Measurements from ENCODE around the gene B4GALT2.
A peak's percentile ranks its signal among the peaks of the same experiment; 100 is the strongest.

B4GALT2 gene

GRCh38 chr1:43986712-43987111, 7.7 kb downstream of the B4GALT2 start:
- no peak overlapping the region for H3K27ac ChIP-seq (ENCODE audit: low read length, poor library complexity, severe bottlenecking)
- no peak overlapping the region for H2BK120ac ChIP-seq (ENCODE audit: low read depth, low read length)
- peak overlapping the region in 1 of 2 experiments; percentile 48 for H3K23ac ChIP-seq (ENCODE audit: low read length in 2 of 2)
- no peak overlapping the region for H3K9ac ChIP-seq (ENCODE audit: low read length)
- no peak overlapping the region for H3K4me2 ChIP-seq (ENCODE audit: low read length, poor library complexity, severe bottlenecking)
- H3K27me3 ChIP-seq (ENCODE audit: control insufficient read depth in 1 of 2, insufficient read depth in 1 of 2, low read length in 2 of 2) = no peaks in the 10 kb centered on the region
- H4K8ac ChIP-seq (ENCODE audit: low read length) = no peak overlapping the region
- peaks cover 26% of the 10 kb centered on the region for H3K4me1 ChIP-seq (ENCODE audit: control insufficient read depth, insufficient read depth, low read depth, low read length)
- H2AFZ ChIP-seq (ENCODE audit: low read depth, low read length) = no peak overlapping the region
- H3K4me3 ChIP-seq (ENCODE audit: insufficient read depth in 1 of 2, low read depth in 1 of 2, low read length in 2 of 2) = no peak overlapping the region
- no peak overlapping the region for H3K14ac ChIP-seq (ENCODE audit: low read length in 2 of 2)
- no peak for DNase-seq
- peak overlapping the region in 1 of 2 experiments; percentile 12 for H3K4ac ChIP-seq (ENCODE audit: low read depth in 1 of 2, low read length in 2 of 2)
- no peak overlapping the region for H4K91ac ChIP-seq (ENCODE audit: low read length)
- H2BK12ac ChIP-seq (ENCODE audit: low read length in 2 of 2) = no peak overlapping the region
- no peak overlapping the region for H2BK5ac ChIP-seq (ENCODE audit: low read depth, low read length, poor library complexity, severe bottlenecking)
- peaks cover 14% of the 10 kb centered on the region for H3K79me1 ChIP-seq (replicated peaks; ENCODE audit: low read length, poor library complexity, severe bottlenecking)
- peak overlapping the region in 1 of 2 experiments; percentile 28 for H3K18ac ChIP-seq (ENCODE audit: low read depth in 1 of 2, low read length in 2 of 2)
- no peaks in the 10 kb centered on the region for H3K9me3 ChIP-seq (ENCODE audit: control insufficient read depth, low read length)
- peaks cover 38 to 49% of the 10 kb centered on the region in 2 experiments for H3K36me3 ChIP-seq (ENCODE audit: control insufficient read depth in 1 of 2, insufficient read depth in 2 of 2, low read depth in 1 of 2, low read length in 2 of 2)
- WGBS = 91% methylated on average over 6 of the region's 6 CpGs
- no peak overlapping the region for H2BK15ac ChIP-seq (ENCODE audit: low read depth, poor library complexity, severe bottlenecking)
- H2AK5ac ChIP-seq (ENCODE audit: low read length, severe bottlenecking) = no peak overlapping the region

- no peak overlapping the region for H2AFZ ChIP-seq (ENCODE audit: low read depth, low read length)
- H3K36me3 ChIP-seq (ENCODE audit: control insufficient read depth in 1 of 2, insufficient read depth in 2 of 2, low read depth in 1 of 2, low read length in 2 of 2) = peaks cover 34 to 43% of the 10 kb centered on the region in 2 experiments
- H3K14ac ChIP-seq (ENCODE audit: low read length in 2 of 2) = peak overlapping the region in 1 of 2 experiments; percentile 24
Measured at GRCh38 chr1:43987159-43987902, 8.3 kb downstream of the B4GALT2 start.

GRCh38 chr1:43990271-43991199, 11.5 kb downstream of the B4GALT2 start:
- DNase-seq = no peak
- Histone ChIP-seq H3K23ac (ENCODE audit: low read length in 2 of 2) (no peak overlapping the region), H3K4me1 (ENCODE audit: control insufficient read depth, insufficient read depth, low read depth, low read length) (peaks cover 32% of the 10 kb centered on the region), H3K18ac (ENCODE audit: low read depth in 1 of 2, low read length in 2 of 2) (peak overlapping the region in 1 of 2 experiments; percentile 46), H3K9me3 (ENCODE audit: control insufficient read depth, low read length) (no peaks in the 10 kb centered on the region), H2BK5ac (ENCODE audit: low read depth, low read length, poor library complexity, severe bottlenecking) (no peak overlapping the region), H3K14ac (ENCODE audit: low read length in 2 of 2) (peak overlapping the region in 1 of 2 experiments; percentile 28), H3K79me1 (replicated peaks; ENCODE audit: low read length, poor library complexity, severe bottlenecking) (no peaks in the 10 kb centered on the region), H3K4ac (ENCODE audit: low read depth in 1 of 2, low read length in 2 of 2) (peak overlapping the region in 1 of 2 experiments; percentile 47), H2BK120ac (ENCODE audit: low read depth, low read length) (no peak overlapping the region), H4K8ac (ENCODE audit: low read length) (peak overlapping the region; percentile 43), H4K91ac (ENCODE audit: low read length) (no peak overlapping the region), H2BK12ac (ENCODE audit: low read length in 2 of 2) (no peak overlapping the region), H3K27me3 (ENCODE audit: control insufficient read depth in 1 of 2, insufficient read depth in 1 of 2, low read length in 2 of 2) (no peaks in the 10 kb centered on the region), H3K27ac (ENCODE audit: low read length, poor library complexity, severe bottlenecking) (no peak overlapping the region), H3K9ac (ENCODE audit: low read length) (peak overlapping the region; percentile 91), H2BK15ac (ENCODE audit: low read depth, poor library complexity, severe bottlenecking) (no peak overlapping the region), H2AK5ac (ENCODE audit: low read length, severe bottlenecking) (peak overlapping the region; percentile 38), H3K4me3 (ENCODE audit: insufficient read depth in 1 of 2, low read depth in 1 of 2, low read length in 2 of 2) (peak overlapping the region; percentile 79 to 84), H3K36me3 (ENCODE audit: control insufficient read depth in 1 of 2, insufficient read depth in 2 of 2, low read depth in 1 of 2, low read length in 2 of 2) (peaks cover 10 to 23% of the 10 kb centered on the region in 2 experiments), H2AFZ (ENCODE audit: low read depth, low read length) (no peak overlapping the region), H3K4me2 (ENCODE audit: low read length, poor library complexity, severe bottlenecking) (peak overlapping the region; percentile 82)
- 74% methylated on average over 17 of the region's 19 CpGs for WGBS

More at GRCh38 chr1:43987159-43987902, 8.3 kb downstream of the B4GALT2 start:
- WGBS = 64% methylated on average over 6 of the region's 6 CpGs
- peaks cover 26% of the 10 kb centered on the region for H3K4me1 ChIP-seq (ENCODE audit: control insufficient read depth, insufficient read depth, low read depth, low read length)
- H3K4me3 ChIP-seq (ENCODE audit: insufficient read depth in 1 of 2, low read depth in 1 of 2, low read length in 2 of 2) = no peak overlapping the region
- peak overlapping the region; percentile 11 for H3K27ac ChIP-seq (ENCODE audit: low read length, poor library complexity, severe bottlenecking)
- H2AK5ac ChIP-seq (ENCODE audit: low read length, severe bottlenecking) = no peak overlapping the region
- DNase-seq = peak; percentile 50
- no peak overlapping the region for H4K8ac ChIP-seq (ENCODE audit: low read length)
- H3K18ac ChIP-seq (ENCODE audit: low read depth in 1 of 2, low read length in 2 of 2) = peak overlapping the region in 1 of 2 experiments; percentile 28
- H4K91ac ChIP-seq (ENCODE audit: low read length) = no peak overlapping the region
- H3K9ac ChIP-seq (ENCODE audit: low read length) = no peak overlapping the region
- H3K4me2 ChIP-seq (ENCODE audit: low read length, poor library complexity, severe bottlenecking) = no peak overlapping the region
- no peaks in the 10 kb centered on the region for H3K9me3 ChIP-seq (ENCODE audit: control insufficient read depth, low read length)
- no peak overlapping the region for H2BK5ac ChIP-seq (ENCODE audit: low read depth, low read length, poor library complexity, severe bottlenecking)
- H2BK15ac ChIP-seq (ENCODE audit: low read depth, poor library complexity, severe bottlenecking) = no peak overlapping the region
- H3K79me1 ChIP-seq (replicated peaks; ENCODE audit: low read length, poor library complexity, severe bottlenecking) = peaks cover 9% of the 10 kb centered on the region
- H2BK12ac ChIP-seq (ENCODE audit: low read length in 2 of 2) = no peak overlapping the region
- no peak overlapping the region for H3K23ac ChIP-seq (ENCODE audit: low read length in 2 of 2)
- H3K27me3 ChIP-seq (ENCODE audit: control insufficient read depth in 1 of 2, insufficient read depth in 1 of 2, low read length in 2 of 2) = no peaks in the 10 kb centered on the region
- H2BK120ac ChIP-seq (ENCODE audit: low read depth, low read length) = no peak overlapping the region
- no peak overlapping the region for H3K4ac ChIP-seq (ENCODE audit: low read depth in 1 of 2, low read length in 2 of 2)

- H3K4me1 ChIP-seq (ENCODE audit: control insufficient read depth, insufficient read depth, low read depth, low read length) = peaks cover 32% of the 10 kb centered on the region
- peaks cover 4 to 17% of the 10 kb centered on the region in 2 experiments for H3K36me3 ChIP-seq (ENCODE audit: control insufficient read depth in 1 of 2, insufficient read depth in 2 of 2, low read depth in 1 of 2, low read length in 2 of 2)
- H3K23ac ChIP-seq (ENCODE audit: low read length in 2 of 2) = no peak overlapping the region
- no peaks in the 10 kb centered on the region for H3K79me1 ChIP-seq (replicated peaks; ENCODE audit: low read length, poor library complexity, severe bottlenecking)
- no peak overlapping the region for H4K91ac ChIP-seq (ENCODE audit: low read length)
- no peak overlapping the region for H3K4ac ChIP-seq (ENCODE audit: low read depth in 1 of 2, low read length in 2 of 2)
- H3K14ac ChIP-seq (ENCODE audit: low read length in 2 of 2) = peak overlapping the region in 1 of 2 experiments; percentile 28
- no peak overlapping the region for H2BK5ac ChIP-seq (ENCODE audit: low read depth, low read length, poor library complexity, severe bottlenecking)
- peak overlapping the region in 1 of 2 experiments; percentile 46 for H3K18ac ChIP-seq (ENCODE audit: low read depth in 1 of 2, low read length in 2 of 2)
- peak overlapping the region; percentile 79 to 84 for H3K4me3 ChIP-seq (ENCODE audit: insufficient read depth in 1 of 2, low read depth in 1 of 2, low read length in 2 of 2)
- H3K4me2 ChIP-seq (ENCODE audit: low read length, poor library complexity, severe bottlenecking) = peak overlapping the region; percentile 82
- H2AFZ ChIP-seq (ENCODE audit: low read depth, low read length) = peak overlapping the region; percentile 3
- no peak overlapping the region for H2BK120ac ChIP-seq (ENCODE audit: low read depth, low read length)
- 6% methylated on average over 10 of the region's 10 CpGs for WGBS
- H4K8ac ChIP-seq (ENCODE audit: low read length) = peak overlapping the region; percentile 43
- no peaks in the 10 kb centered on the region for H3K27me3 ChIP-seq (ENCODE audit: control insufficient read depth in 1 of 2, insufficient read depth in 1 of 2, low read length in 2 of 2)
- H2BK15ac ChIP-seq (ENCODE audit: low read depth, poor library complexity, severe bottlenecking) = no peak overlapping the region
- H2AK5ac ChIP-seq (ENCODE audit: low read length, severe bottlenecking) = no peak overlapping the region
- no peak overlapping the region for H2BK12ac ChIP-seq (ENCODE audit: low read length in 2 of 2)
- no peaks in the 10 kb centered on the region for H3K9me3 ChIP-seq (ENCODE audit: control insufficient read depth, low read length)
- peak overlapping the region; percentile 41 for H3K27ac ChIP-seq (ENCODE audit: low read length, poor library complexity, severe bottlenecking)
- H3K9ac ChIP-seq (ENCODE audit: low read length) = peak overlapping the region; percentile 91
- no peak for DNase-seq
Measured at GRCh38 chr1:43991200-43991475, 12.1 kb downstream of the B4GALT2 start.

All from mesenchymal stem cell (in vitro differentiated cells and primary cell).